Sigmoid colon (tissue), 7 donors: Measurements from ENCODE around the gene POLN. TPM values are rescaled to one million over a fixed set of nuclear protein-coding genes. Genes with fewer than 3 reads are reported as not detected.
"Not testable (repeated sequence)": the region's sequence is repeated elsewhere in the genome, so short reads cannot be mapped to it uniquely, and the experiment has no call there.

Experiments
- DNase-seq: peaks from one replicate; pipeline ENCODE4 v3.0.0-alpha.2; 2019
- H3K27ac ChIP-seq, 4 donors: fragments of 200-600 bp; sonication (generic); one replicate each; pipeline ENCODE4 v1.5.1; 2016 to 2019; ENCODE audit warnings: mild to moderate bottlenecking in 1 of 4
- H3K27me3 ChIP-seq, 3 donors: fragments of 200-600 bp; sonication (generic); one replicate each; pipeline ENCODE4 v1.5.1; 2019; ENCODE audit warnings: mild to moderate bottlenecking in 1 of 3
- H3K36me3 ChIP-seq, 4 donors: fragments of 200-600 bp; sonication (generic); one replicate each; pipeline ENCODE4 v1.5.1; 2016 to 2019
- H3K4me1 ChIP-seq, 4 donors: fragments of 200-600 bp; sonication (generic); one replicate each; pipeline ENCODE4 v1.5.1; 2017 to 2019
- H3K4me3 ChIP-seq, 4 donors: fragments of 200-600 bp; sonication (generic); one replicate each; pipeline ENCODE4 v1.5.1; 2017 to 2019; ENCODE audit warnings: mild to moderate bottlenecking in 2 of 4, moderate library complexity in 1 of 4
- H3K9me3 ChIP-seq, 4 donors: fragments of 200-600 bp in 3 of 4; sonication (generic) in 3 of 4; one replicate each; pipeline versions ENCODE4 v1.5.1 to v1.6.1; 2013 to 2019
- CTCF ChIP-seq, 4 experiments: fragments of 450-650 bp in 3 of 4; fragments of 200-600 bp in 1 of 4; IDR thresholded peaks; one replicate each; pipeline ENCODE4 v1.5.1; 2016 to 2019; ENCODE audit warnings: antibody characterized with exemption in 4 of 4, mild to moderate bottlenecking in 3 of 4, moderate library complexity in 2 of 4
- EP300 ChIP-seq, 4 donors: sonication (generic); formaldehyde crosslinking; IDR thresholded peaks; one replicate each; pipeline ENCODE4 v1.6.1; 2017; ENCODE audit warnings: antibody characterized with exemption in 4 of 4
- POLR2A ChIP-seq, 2 donors: fragments of 450-650 bp; IDR thresholded peaks; one replicate each; pipeline ENCODE4 v1.6.1; 2016; ENCODE audit warnings: antibody characterized with exemption in 2 of 2, mild to moderate bottlenecking in 2 of 2, moderate library complexity in 2 of 2
- POLR2AphosphoS5 ChIP-seq, 4 donors: sonication (generic); formaldehyde crosslinking; IDR thresholded peaks; one replicate each; pipeline ENCODE4 v1.6.1; 2017; ENCODE audit warnings: antibody characterized with exemption in 4 of 4
- WGBS, 2 donors: extraction: QIAGEN DNeasy Blood & Tissue Kit; methylation state at CpG; one replicate each; pipeline ENCODE4 v1.1.7; 2013; 5-methylcytosine and 5-hydroxymethylcytosine counted together
- intact Hi-C: fragments of 100-400 bp; cut with DNase I; formaldehyde crosslinking; loops from one replicate; pipeline ENCODE4 v1.15.1; 2023
- polyA plus RNA-seq, 3 donors: library from polyadenylated mRNA; stranded (reverse); fragments of 200-250 nt; gene quantifications; one replicate each; pipeline ENCODE4 v1.2.3, GENCODE V29; 2013
- small RNA-seq, 3 donors: library from RNA; depleted of rRNA; stranded (forward); fragments of <200 nt; gene quantifications; one replicate each; pipeline ENCODE3, GENCODE V24; 2016
- total RNA-seq, 4 donors: library from RNA; depleted of rRNA; stranded (reverse); fragments of >200 nt; gene quantifications; one replicate each; pipeline ENCODE4 v1.1.0, GENCODE V29; 2016
- donor health status: healthy with polysubstance abuse.
- donor health status: Bipolar disorder and iron deficiency.
- donor health status: healthy.

POLN gene
- total and polyA plus RNA-seq, 7 donors = 0.60 to 9.4 (median 2.0) TPM; not detected in 1

GRCh38 chr4:2036327-2036726 lies 205.6 kb downstream of the POLN start:
- no peak overlapping the region for H3K27ac ChIP-seq
- peaks cover 19 to 53% (median 21%) of the 10 kb centered on the region in 3 donors for H3K27me3 ChIP-seq
- DNase-seq = no peak
- no peak overlapping the region for H3K4me3 ChIP-seq
- 19 to 65% methylated on average over 10 of the region's 10 CpGs for WGBS, 2 donors
- no peaks in the 10 kb centered on the region for H3K9me3 ChIP-seq
- no peaks in the 10 kb centered on the region for H3K36me3 ChIP-seq
- intact Hi-C loops = no loop called here
- TF ChIP-seq CTCF (IDR thresholded peaks at IDR 0.05) (no peak), EP300 (IDR thresholded peaks at IDR 0.05) (no peak), POLR2AphosphoS5 (IDR thresholded peaks at IDR 0.05) (no peak), POLR2A (IDR thresholded peaks at IDR 0.05) (no peak)
- H3K4me1 ChIP-seq = peaks cover 0 to 12% (median 12%) of the 10 kb centered on the region in 4 donors

- H3K4me3 ChIP-seq, H3K4me1 ChIP-seq, H3K9me3 ChIP-seq, DNase-seq, intact Hi-C loops, H3K36me3 ChIP-seq, H3K27ac ChIP-seq: not testable (repeated sequence)
- H3K27me3 ChIP-seq = peaks cover 0 to 11% (median 0%) of the 10 kb centered on the region in 3 donors
Observed at GRCh38 chr4:2031161-2031560, 210.8 kb downstream of the POLN start.

- H3K9me3 ChIP-seq, intact Hi-C loops, DNase-seq, H3K4me3 ChIP-seq, H3K27ac ChIP-seq, H3K4me1 ChIP-seq, H3K36me3 ChIP-seq: not testable (repeated sequence)
- peaks cover 0 to 33% (median 0%) of the 10 kb centered on the region in 3 donors for H3K27me3 ChIP-seq
- 88 to 92% methylated on average over 4 of the region's 4 CpGs for WGBS, 2 donors
Observed at GRCh38 chr4:2027120-2027519, 214.8 kb downstream of the POLN start.

- intact Hi-C loops = no loop called here
- no peaks in the 10 kb centered on the region for H3K4me1 ChIP-seq
- no peak overlapping the region for H3K4me3 ChIP-seq
- DNase-seq = no peak
- H3K36me3 ChIP-seq = no peaks in the 10 kb centered on the region
- H3K27ac ChIP-seq = no peak overlapping the region
- TF ChIP-seq POLR2A (IDR thresholded peaks at IDR 0.05) (no peak), CTCF (IDR thresholded peaks at IDR 0.05) (no peak), EP300 (IDR thresholded peaks at IDR 0.05) (no peak), POLR2AphosphoS5 (IDR thresholded peaks at IDR 0.05) (no peak)
- peaks cover 0 to 39% (median 7%) of the 10 kb centered on the region in 3 donors for H3K27me3 ChIP-seq
- peaks cover 0 to 6% (median 0%) of the 10 kb centered on the region in 4 donors for H3K9me3 ChIP-seq
Observed at GRCh38 chr4:2025817-2026216, 216.1 kb downstream of the POLN start.

GRCh38 chr4:2024683-2025082 lies 217.2 kb downstream of the POLN start:
- Histone ChIP-seq H3K27ac (no peak overlapping the region), H3K36me3 (no peaks in the 10 kb centered on the region), H3K4me3 (no peak overlapping the region), H3K9me3 (peaks cover 0 to 6% (median 0%) of the 10 kb centered on the region in 4 donors), H3K4me1 (no peaks in the 10 kb centered on the region), H3K27me3 (peaks cover 0 to 41% (median 7%) of the 10 kb centered on the region in 3 donors)
- no peak for TF ChIP-seq CTCF (IDR thresholded peaks at IDR 0.05)
- no peak for TF ChIP-seq POLR2AphosphoS5 (IDR thresholded peaks at IDR 0.05)
- no peak for TF ChIP-seq EP300 (IDR thresholded peaks at IDR 0.05)
- intact Hi-C loops = no loop called here
- no peak for DNase-seq

Small RNA genes within 50 kb of the gene (small RNA-seq; reads per million reads assigned to genes)
- 0 reads per million in 3 donors for gene COX6B1P5

Other genes with a start within 250 kb of the POLN start
- 10 to 100 TPM; 14.3 to 19.3 (median 17.1) TPM for gene NELFA, start 233.1 kb downstream of the POLN start, total RNA-seq
- gene NELFA, start 233.1 kb downstream of the POLN start, polyA plus RNA-seq = 10 to 100 TPM; 13.8 to 27.4 (median 15.3) TPM
- under 1 TPM in 3 of 4 donors, not detected in 1; 0.27 to 0.36 (median 0.28) TPM for gene NAT8L, start 182.8 kb downstream of the POLN start, total RNA-seq
- gene NAT8L, start 182.8 kb downstream of the POLN start, polyA plus RNA-seq = 1 to 10 TPM in 1 of 3 donors, under 1 TPM in 1, not detected in 1; under 0.01 to 2.4 TPM
- gene HAUS3, start within 50 bp of the POLN start, total RNA-seq = 10 to 100 TPM; 12.1 to 18.5 (median 16.4) TPM
- 1 to 10 TPM; 3.2 to 7.7 (median 6.0) TPM for gene HAUS3, start within 50 bp of the POLN start, polyA plus RNA-seq
- gene MXD4, start 20.0 kb upstream of the POLN start, total RNA-seq = 10 to 100 TPM; 36.4 to 62.0 (median 38.7) TPM
- 10 to 100 TPM; 25.0 to 32.8 (median 27.6) TPM for gene MXD4, start 20.0 kb upstream of the POLN start, polyA plus RNA-seq
- 10 to 100 TPM in 1 of 4 donors, 1 to 10 TPM in 3; 3.1 to 13.0 (median 3.9) TPM for gene ZFYVE28, start 176.5 kb upstream of the POLN start, total RNA-seq
- gene ZFYVE28, start 176.5 kb upstream of the POLN start, polyA plus RNA-seq = 10 to 100 TPM; 15.0 to 24.1 (median 20.4) TPM
- gene CFAP99, start 176.8 kb upstream of the POLN start, total RNA-seq = not detected
- gene CFAP99, start 176.8 kb upstream of the POLN start, polyA plus RNA-seq = under 1 TPM in 1 of 3 donors, not detected in 2; 0.58 TPM
- gene RNF4, start 227.0 kb upstream of the POLN start, total RNA-seq = 10 to 100 TPM; 28.5 to 51.0 (median 40.4) TPM
- 10 to 100 TPM; 19.8 to 39.4 (median 31.2) TPM for gene RNF4, start 227.0 kb upstream of the POLN start, polyA plus RNA-seq